HG03095 (cell line): ENCODE results near the gene WDR82.

ENCODE experiments used
- ATAC-seq: cut with Tn5 transposase; IDR thresholded peaks from one replicate; pipeline ENCODE4 v1.9.1; 2021; ENCODE audit warnings: moderate library complexity; ENCODE audit not compliant: unreplicated experiment

WDR82 gene

GRCh38 chr3:52259448-52259847 lies 19.0 kb downstream of the WDR82 start:
- no peak for ATAC-seq

GRCh38 chr3:52259035-52259434 lies 19.4 kb downstream of the WDR82 start:
- no peak for ATAC-seq

GRCh38 chr3:52257911-52258310 lies 20.5 kb downstream of the WDR82 start:
- ATAC-seq: no peak

DNA sequence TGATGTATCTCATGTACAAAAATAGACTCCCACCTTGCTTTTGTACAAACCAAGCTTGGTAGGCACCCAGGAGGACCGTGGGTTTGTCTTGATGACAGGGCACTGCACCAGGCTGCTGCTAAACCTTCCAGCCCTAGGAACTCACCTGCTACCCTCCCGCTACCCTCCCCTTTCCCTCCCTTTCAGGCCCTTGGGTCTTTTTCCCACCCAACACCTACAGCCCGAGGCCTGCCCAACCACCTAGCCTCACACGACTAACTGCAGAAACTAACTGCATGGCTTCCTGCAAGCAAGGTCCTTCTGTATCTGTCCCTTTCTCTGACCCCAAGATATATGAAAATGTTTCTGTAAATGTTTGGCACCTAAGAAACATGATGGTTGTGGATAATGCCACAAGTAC lies 21.8 kb downstream of the WDR82 start:
- ATAC-seq: no peak

DNA sequence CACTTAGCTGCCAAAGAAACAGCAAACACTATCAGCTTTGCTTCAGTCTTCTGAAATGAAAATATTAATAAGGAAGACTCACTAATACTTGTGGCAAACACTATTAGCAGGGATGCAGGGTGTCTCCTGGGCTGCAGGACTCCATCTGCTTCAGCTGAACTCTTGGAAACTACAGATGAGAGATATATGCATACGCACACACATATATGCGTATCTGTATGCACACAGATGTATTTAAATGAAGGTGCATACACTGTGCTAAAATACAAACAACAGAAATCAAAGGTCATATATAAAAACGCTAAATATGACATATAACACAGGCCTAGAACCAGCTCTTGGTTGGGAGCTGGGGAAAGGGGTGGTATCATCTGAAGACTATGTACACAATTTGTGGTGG lies 22.3 kb downstream of the WDR82 start:
- ATAC-seq: no peak

- no peak for ATAC-seq
Measured at GRCh38 chr3:52254608-52255007, 23.8 kb downstream of the WDR82 start.

DNA sequence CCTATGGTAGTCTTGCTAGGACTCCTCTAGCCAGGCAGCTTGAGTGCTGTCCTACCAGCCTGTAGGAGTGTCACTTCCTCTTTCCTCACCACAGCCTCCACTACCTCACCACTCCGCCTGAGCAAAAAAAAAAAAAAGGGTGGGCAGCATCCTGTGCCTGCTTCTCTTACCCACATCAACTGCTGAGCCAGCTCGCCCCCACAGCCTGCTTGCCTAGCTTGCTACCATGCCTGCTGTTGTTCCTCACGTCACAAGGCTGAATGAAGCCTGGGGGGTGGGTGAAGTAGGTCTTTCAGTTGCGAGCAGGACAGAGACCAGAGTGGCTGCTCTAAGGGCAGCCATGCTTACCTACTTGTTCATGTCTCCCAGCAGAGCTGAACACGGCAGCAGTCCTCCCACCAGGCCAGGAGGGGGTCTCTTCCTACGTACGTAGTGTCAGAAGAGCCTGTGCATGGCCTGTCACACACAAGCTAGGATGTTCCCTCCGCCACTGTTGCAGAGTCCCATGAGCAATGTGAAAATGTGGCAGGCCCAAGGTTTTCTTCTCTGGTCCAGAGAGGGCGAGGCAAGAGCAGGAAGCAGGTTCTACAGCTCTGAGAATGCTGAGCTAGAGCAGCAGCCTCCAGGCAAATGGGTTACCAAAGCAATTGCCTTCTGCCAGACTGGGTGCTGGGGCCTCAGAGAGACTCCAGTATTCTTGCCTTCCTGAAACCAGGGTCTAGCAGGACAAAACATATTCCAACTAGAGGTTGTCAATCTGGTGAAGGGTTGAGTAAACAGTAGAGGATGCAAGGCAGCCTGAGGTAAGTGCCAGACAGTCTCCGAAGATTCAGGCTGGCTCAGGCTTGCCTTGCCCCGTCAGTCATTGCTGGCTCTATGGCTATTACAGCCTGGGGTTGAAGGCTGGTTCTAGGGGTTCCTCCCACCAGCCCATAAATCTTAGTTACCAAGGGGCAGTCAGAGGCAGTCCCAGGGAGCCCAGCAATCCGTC lies 24.8 kb downstream of the WDR82 start:
- ATAC-seq: peak; percentile 80

DNA sequence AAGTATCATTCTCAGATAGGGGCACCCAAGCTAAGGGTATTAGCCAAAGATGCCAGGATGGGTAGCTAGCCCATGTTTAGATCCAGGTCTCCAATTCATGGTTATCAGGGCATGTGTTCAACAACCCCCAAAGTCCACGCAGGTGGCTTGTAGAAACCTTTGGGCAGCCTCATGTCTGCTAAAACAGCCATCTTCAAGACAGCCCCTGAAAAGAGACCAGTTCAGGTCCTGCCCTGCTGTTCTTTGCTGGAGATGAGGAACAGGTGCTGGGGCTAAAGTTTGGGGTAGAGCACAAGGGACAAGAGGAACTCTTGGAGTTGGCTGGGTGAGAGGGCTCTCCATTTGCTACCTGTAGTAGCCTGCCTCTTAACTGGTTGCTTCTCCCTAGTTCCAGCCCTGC lies 28.3 kb downstream of the WDR82 start:
- no peak for ATAC-seq

- no peak for ATAC-seq
Measured at GRCh38 chr3:52249683-52250082, 28.8 kb downstream of the WDR82 start.

GRCh38 chr3:52248816-52249547 lies 29.5 kb downstream of the WDR82 start:
- ATAC-seq: no peak

DNA sequence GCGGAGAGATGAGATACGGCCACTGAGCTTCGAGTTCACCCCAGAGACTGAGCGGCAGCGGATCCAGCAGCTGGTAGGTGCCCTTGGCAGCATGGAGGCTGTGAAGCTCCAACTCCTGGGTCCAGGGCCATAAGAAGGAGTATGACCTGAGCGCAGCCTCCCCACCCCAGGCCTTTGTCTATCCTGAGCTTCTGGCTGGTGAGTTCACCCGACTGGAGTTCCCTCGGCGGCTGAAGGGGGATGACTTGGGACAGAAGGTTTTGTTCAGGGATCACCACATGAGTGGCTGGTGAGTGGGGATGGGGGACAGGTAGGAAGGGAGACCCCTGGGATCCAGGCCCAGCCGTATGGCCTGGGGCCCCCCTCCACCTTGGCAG lies 30.3 kb downstream of the WDR82 start:
- ATAC-seq: no peak

DNA sequence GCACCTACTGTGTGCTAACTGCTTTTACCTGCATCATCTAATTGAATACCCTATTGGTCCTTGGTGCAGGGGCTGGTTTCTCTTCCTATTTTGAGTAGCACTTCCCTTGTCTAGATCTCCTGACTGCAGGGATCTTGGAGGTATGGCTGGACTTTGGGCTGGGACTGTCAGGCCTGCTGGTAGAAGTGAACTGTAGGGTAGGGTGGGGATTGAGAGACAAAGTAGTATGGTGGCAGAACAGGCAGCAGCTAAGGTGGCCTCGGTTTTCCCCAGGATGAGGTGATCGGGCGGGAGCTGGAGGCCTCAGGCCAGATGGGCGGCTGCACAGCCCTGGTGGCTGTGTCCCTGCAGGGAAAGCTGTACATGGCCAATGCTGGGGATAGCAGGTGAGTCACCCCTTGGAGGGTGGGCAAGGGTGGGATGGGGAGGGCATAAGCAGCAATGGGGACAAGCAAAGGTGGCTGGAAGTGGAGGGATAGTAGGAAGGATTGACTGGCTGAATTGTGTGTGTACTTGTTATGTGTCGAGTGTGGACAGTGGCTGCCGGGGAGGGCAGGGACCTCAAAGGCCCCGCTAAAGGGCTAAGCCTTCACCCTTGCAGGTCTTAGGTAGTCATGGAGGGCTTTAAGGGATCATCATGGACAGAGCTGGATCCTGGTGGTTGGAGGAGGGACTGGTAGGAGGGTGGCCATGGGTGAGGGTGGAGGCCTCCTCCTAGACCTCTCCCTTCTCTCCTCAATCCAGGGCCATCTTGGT lies 30.9 kb downstream of the WDR82 start:
- ATAC-seq: no peak

DNA sequence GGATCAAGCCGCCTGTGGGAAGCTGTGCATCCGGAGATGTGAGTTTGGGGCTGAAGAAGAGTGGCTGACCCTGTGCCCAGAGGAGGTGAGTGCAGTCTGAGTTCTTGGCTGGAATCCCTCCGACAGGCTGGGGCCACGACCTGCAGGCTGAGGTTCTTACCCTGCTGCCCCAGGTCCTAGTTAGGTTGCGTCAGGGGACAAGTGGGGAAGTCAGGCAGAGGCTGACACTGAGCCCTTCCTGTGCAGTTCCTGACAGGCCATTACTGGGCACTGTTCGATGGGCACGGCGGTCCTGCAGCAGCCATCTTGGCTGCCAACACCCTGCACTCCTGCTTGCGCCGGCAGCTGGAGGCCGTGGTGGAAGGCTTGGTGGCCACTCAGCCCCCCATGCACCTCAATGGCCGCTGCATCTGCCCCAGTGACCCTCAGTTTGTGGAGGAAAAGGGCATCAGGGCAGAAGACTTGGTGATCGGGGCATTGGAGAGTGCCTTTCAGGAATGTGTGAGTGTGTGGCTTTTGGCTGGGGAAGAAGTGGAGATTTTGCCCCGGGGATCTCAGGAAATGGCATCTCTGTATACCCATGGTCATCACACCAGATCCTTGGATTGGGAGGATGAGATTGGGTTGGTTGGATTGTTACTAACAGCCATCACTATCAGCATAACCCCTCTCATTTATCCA lies 31.6 kb downstream of the WDR82 start:
- no peak for ATAC-seq

DNA sequence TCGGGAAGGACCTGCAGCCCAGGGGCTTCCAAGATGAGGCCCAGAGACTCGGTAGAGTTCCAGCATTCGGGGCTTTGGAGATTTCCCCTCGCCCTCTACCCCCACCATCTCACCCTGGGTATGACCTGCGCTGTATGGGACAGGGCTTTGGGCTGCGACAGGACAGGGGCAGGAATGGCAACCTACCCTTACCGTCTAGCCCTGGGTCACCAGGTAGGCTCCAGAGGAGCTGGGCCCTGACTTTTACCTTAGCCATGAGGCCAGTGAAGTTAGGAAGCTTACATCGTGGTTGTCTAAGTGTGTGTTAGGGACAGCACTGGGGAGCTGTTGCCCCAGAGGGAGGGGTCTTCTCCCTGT lies 32.2 kb downstream of the WDR82 start:
- no peak for ATAC-seq

DNA sequence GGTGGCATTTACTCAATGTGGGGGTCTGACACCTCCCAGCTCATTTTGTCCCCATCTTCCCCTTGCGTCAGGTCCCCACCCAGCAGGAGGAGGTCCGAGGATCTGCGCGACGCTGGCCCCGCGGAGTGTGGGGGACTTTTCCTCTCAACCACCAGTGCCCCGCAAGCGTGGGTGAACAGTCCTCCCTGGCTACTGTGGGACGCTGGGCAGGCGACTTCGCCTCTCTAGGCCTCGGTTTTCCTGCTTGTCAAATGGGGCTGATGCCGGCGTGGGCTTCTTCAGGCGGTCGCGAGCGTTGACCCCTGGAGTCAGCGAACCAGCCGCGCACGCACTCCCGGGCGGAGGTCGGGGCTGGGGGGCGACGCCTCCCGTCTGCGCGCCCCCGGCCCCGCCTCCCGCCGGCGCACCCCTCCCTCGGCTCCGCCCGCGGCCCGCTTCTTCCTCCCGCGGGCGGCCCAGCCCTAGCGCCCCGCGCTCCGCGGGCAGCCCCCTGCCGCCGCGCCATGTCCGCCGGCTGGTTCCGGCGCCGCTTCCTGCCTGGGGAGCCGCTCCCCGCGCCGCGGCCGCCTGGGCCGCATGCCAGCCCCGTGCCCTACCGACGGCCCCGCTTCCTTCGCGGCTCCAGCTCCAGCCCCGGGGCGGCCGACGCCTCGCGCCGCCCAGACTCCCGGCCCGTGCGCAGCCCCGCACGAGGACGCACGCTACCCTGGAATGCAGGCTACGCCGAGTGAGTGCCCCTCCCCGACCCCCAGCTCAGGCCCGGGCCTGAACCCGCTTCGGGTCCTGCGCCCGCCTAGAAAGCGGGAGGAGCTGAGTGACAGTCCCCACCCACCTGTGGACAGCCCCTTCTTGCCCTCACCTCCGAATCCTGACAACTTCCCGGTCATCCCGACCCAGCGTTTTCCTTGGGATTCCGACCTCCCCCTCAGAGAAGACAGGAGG lies 32.9 kb downstream of the WDR82 start, which contains the start of gene PPM1M:
Gene PPM1M, plus strand, starts transcription at position 438 of the 942 bp plus-strand sequence. Its CDS starts 66 bp downstream, at position 504.
- no peak for ATAC-seq

- ATAC-seq: peak; percentile 36
Measured at GRCh38 chr3:52243791-52244628, 34.4 kb downstream of the WDR82 start.

GRCh38 chr3:52242039-52242438 lies 36.4 kb downstream of the WDR82 start:
- ATAC-seq: no peak

DNA sequence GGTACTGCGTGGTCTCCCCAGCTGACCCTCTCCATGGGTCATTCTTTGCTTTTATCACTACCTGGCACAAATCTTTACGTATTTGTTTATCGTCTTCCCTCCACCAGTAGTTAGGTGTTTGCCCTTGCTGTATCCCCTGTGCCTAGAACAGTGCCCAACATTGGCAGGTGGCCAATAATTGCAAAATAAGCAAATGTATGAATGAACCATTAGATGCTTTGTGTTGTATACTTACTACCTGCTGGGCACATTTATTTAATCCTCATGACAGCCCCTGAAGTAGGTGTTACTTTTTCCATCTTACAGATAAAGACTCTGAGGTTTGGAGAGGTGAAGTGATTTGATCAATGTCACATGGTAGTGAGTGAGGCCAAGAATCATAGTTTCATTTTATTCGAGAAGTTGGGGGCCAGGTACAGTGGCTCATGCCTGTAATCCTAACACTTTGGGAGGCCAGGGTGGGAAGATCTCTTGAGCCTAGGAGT lies 37.5 kb downstream of the WDR82 start:
- no peak for ATAC-seq
